ENCODE results near the gene MPO. TPM values are rescaled to one million over a fixed set of nuclear protein-coding genes. Genes with fewer than 3 reads are reported as not detected.

Gene MPO
- total and polyA plus RNA-seq, 9 of the 15 experiments (the other 6 are each of a cell fraction or from before 2014, with no cell fraction given): 0.04 to 0.47 (median 0.39) TPM; not detected in 6

GRCh38 chr17:58328195-58329034 lies 47.7 kb upstream of the MPO start, which contains the start of gene TSPOAP1 (continued):
- TF ChIP-seq MED1 (CRISPR knock-in tag; IDR thresholded peaks at IDR 0.05; ENCODE audit: borderline replicate concordance): no peak
- TF ChIP-seq CREM (IDR thresholded peaks at IDR 0.05; ENCODE audit: low read depth): peak; percentile 24; the same call in 1 of the 2 replicates
- TF ChIP-seq KDM5B (IDR thresholded peaks at IDR 0.05; ENCODE audit: insufficient replicate concordance, low read depth, low read length): peak; percentile 90
- no peak for TF ChIP-seq UBTF (IDR thresholded peaks at IDR 0.05; ENCODE audit: borderline replicate concordance in 1 of 2, low read depth in 2 of 2, low read length in 2 of 2)
- peak; percentile 67 for TF ChIP-seq RNF2 (IDR thresholded peaks at IDR 0.05)
- no peak for TF ChIP-seq ZNF217 (CRISPR knock-in tag; IDR thresholded peaks at IDR 0.05)
- TF ChIP-seq PREB (CRISPR knock-in tag; IDR thresholded peaks at IDR 0.05): no peak
- TF ChIP-seq RBM39 (optimal IDR thresholded peaks at IDR 0.05; ENCODE audit: low read depth, low read length): peak; percentile 30
- TF ChIP-seq DIDO1 (tag; IDR thresholded peaks at IDR 0.05; ENCODE audit: low read depth): no peak
- peak; percentile 55; the same call in 1 of the 2 replicates for TF ChIP-seq ZC3H11A (IDR thresholded peaks at IDR 0.05; ENCODE audit: low read depth, low read length)
- peak; percentile 86 for TF ChIP-seq THRB (CRISPR knock-in tag; conservative IDR thresholded peaks at IDR 0.05)
- no peak for TF ChIP-seq SMARCB1 (IDR thresholded peaks at IDR 0.05; ENCODE audit: insufficient read length, low read depth)
- peak; percentile 85 for TF ChIP-seq MAX (CRISPR knock-in tag; IDR thresholded peaks at IDR 0.05)
- TF ChIP-seq ZNF347 (CRISPR knock-in tag; IDR thresholded peaks at IDR 0.05; ENCODE audit: low read depth): 0 out of 2 replicates have a peak, but pooled peaks have one; percentile 12
- no peak for TF ChIP-seq MTF1 (CRISPR knock-in tag; IDR thresholded peaks at IDR 0.05; ENCODE audit: borderline replicate concordance)
- TF ChIP-seq SNRNP70 (optimal IDR thresholded peaks at IDR 0.05; ENCODE audit: low read depth, low read length): peak; percentile 95
- TF ChIP-seq LARP7 (IDR thresholded peaks at IDR 0.05): peak; percentile 93
- 0 out of 2 replicates have a peak, but pooled peaks have one; percentile 50 for TF ChIP-seq TEAD4 (IDR thresholded peaks at IDR 0.05; ENCODE audit: low read length)
- TF ChIP-seq TEAD4 (CRISPR knock-in tag; IDR thresholded peaks at IDR 0.05; ENCODE audit: borderline replicate concordance): no peak
- peak in 1 of 2 experiments; percentile 87; a peak in 3 of 4 replicates for TF ChIP-seq SIN3A (IDR thresholded peaks at IDR 0.05; ENCODE audit: borderline replicate concordance in 2 of 2, control insufficient read depth in 1 of 2, low read depth in 2 of 2, low read length in 2 of 2)
- 0 out of 2 replicates have a peak, but pooled peaks have one; percentile 38 for TF ChIP-seq EHMT2 (IDR thresholded peaks at IDR 0.05)
- peak; percentile 73 for TF ChIP-seq ARHGAP35 (IDR thresholded peaks at IDR 0.05; ENCODE audit: partially characterized antibody)
- peak; percentile 84 for TF ChIP-seq ILF3 (IDR thresholded peaks at IDR 0.05; ENCODE audit: borderline replicate concordance)
